ENCODE results near the gene CHD6.

The CHD6 gene

DNA sequence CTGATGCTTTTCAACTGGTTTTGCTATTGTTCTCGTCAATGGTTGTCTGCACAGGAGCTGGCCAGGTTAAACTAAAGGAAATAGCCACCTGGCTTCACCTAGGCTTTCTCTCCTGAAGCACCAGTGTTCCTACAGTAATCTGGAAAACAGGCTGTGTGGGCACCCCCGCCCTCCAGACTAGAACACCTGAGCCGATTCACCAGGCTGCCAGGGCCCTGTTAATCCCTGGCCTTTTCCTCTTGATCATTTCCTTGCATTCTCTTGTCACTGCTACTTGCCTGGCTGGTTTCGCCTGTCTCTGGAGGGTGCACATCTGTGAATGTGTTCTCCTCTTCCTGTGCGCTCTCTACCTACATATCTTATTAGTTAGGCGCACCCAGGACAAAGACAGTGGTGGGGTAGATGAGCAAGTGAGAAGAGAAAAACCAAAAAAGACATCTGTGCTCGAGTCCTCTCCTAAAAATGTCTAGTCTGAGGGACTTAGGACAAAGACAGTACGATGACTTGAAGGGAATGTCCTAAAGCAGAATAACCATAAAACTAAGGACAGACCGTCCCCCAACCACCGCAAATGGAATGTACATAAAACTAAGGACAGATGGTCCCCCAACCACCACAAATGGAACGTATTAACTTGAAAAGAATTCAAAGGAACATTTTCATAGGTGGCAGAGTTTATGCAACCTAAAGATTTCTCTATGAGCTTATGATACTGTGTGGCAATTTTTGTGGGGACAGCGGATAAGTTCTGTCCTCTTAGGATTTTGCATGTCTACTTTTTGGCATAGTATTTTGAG is 205.7 kb downstream of the CHD6 start:
- Histone ChIP-seq H3K4me2 (peak overlapping the region in 9 of 11 experiments; percentile 11 to 62 (median 52); a peak in 16 of 22 replicates), H3K27me3 (no peaks in the 10 kb centered on the region), H4K20me1 (peaks cover 12 to 44% (median 26%) of the 10 kb centered on the region in 11 experiments; a peak in 21 of 22 replicates), H3K9me3 (replicated peaks in 1 of 11) (no peaks in the 10 kb centered on the region), H3K9ac (no peak overlapping the region), H3K4me3 (no peak overlapping the region), H3K27ac (peak overlapping the region in 3 of 11 experiments; percentile 0 to 50 (median 37); a peak in 2 of 22 replicates), H3K4me1 (peaks cover 34 to 53% (median 49%) of the 10 kb centered on the region in 10 experiments), H3K36me3 (peaks cover 75 to 99% (median 85%) of the 10 kb centered on the region in 11 experiments)
- no peak for TF ChIP-seq Cebpa-rat (IDR thresholded peaks at IDR 0.05)

DNA sequence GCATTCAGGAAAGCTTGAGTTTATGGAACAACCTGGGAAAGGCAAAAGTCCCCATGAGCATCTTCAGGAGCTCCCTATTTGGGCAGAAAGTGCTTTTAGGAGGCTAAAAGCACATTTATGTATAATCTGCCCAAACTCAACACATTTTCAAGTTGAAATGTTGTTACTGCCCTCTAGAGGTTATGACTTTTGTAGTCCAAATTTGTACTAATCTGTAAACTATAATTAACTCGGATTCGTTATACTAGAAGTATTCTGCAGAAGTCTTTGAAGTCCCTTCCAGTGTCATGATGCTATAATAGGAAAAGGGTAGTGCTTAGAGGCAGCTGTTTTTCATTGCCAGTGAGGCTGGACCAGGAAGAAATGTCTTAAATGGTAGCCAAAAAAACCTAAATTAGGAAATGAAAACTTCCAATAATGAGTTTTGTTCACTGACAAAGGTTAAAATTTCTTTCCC is 206.8 kb downstream of the CHD6 start:
- Histone ChIP-seq H3K27ac (peak overlapping the region in 4 of 11 experiments; percentile 0 to 50 (median 20); a peak in 4 of 22 replicates), H3K27me3 (no peaks in the 10 kb centered on the region), H3K4me3 (no peak overlapping the region), H3K36me3 (peaks cover 75 to 99% (median 85%) of the 10 kb centered on the region in 11 experiments), H3K4me2 (peak overlapping the region in 9 of 11 experiments; percentile 11 to 62 (median 52); a peak in 16 of 22 replicates), H3K9me3 (replicated peaks in 1 of 11) (no peaks in the 10 kb centered on the region), H4K20me1 (peaks cover 14 to 55% (median 27%) of the 10 kb centered on the region in 11 experiments; a peak in 21 of 22 replicates), H3K4me1 (peaks cover 39 to 62% (median 52%) of the 10 kb centered on the region in 10 experiments), H3K9ac (no peak overlapping the region)
- TF ChIP-seq Cebpa-rat (IDR thresholded peaks at IDR 0.05), result no peak

DNA sequence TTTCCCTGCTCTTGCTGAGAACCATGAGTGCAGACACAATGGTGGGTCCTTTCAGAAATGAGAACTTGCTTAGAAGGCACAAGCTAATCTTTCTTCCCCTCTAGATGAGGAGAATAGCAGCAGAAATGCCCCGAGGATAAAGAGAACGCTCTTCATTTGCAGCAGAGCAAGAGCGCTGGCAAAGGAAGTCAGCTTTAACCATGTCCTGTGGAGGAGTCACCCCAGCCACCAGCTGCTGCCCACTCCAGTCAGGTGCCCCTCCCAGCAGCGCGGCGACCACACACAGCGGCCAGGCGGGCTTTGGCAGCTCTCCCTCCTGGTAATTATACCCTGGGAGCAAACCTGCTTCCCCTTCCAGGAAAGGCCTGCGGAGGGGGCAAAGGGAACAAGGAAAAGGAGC is 209.2 kb downstream of the CHD6 start:
- no peaks in the 10 kb centered on the region for H3K9me3 ChIP-seq (replicated peaks in 1 of 11)
- no peak for TF ChIP-seq Cebpa-rat (IDR thresholded peaks at IDR 0.05)
- H3K4me1 ChIP-seq, result peaks cover 47 to 72% (median 56%) of the 10 kb centered on the region in 10 experiments
- no peaks in the 10 kb centered on the region for H3K27me3 ChIP-seq
- peaks cover 14 to 74% (median 27%) of the 10 kb centered on the region in 11 experiments; a peak in 21 of 22 replicates for H4K20me1 ChIP-seq
- H3K4me3 ChIP-seq, result no peak overlapping the region
- peak overlapping the region; percentile 55 to 90 (median 79) for H3K4me2 ChIP-seq
- H3K9ac ChIP-seq, result peak overlapping the region in 3 of 11 experiments; percentile 13 to 41 (median 27); a peak in 6 of 22 replicates
- peak overlapping the region in 2 of 11 experiments; percentile 7 to 42; a peak in 2 of 22 replicates for H3K27ac ChIP-seq
- H3K36me3 ChIP-seq, result peaks cover 73 to 99% (median 85%) of the 10 kb centered on the region in 11 experiments

- no peak for TF ChIP-seq Cebpa-rat (IDR thresholded peaks at IDR 0.05)
- H3K4me1 ChIP-seq, result peaks cover 43 to 72% (median 52%) of the 10 kb centered on the region in 10 experiments
- no peaks in the 10 kb centered on the region for H3K27me3 ChIP-seq
- peaks cover 70 to 99% (median 82%) of the 10 kb centered on the region in 11 experiments for H3K36me3 ChIP-seq
- peak overlapping the region in 4 of 11 experiments; percentile 13 to 43 (median 34); a peak in 7 of 22 replicates for H3K9ac ChIP-seq
- H4K20me1 ChIP-seq, result peaks cover 14 to 74% (median 29%) of the 10 kb centered on the region in 11 experiments; a peak in 21 of 22 replicates
- peak overlapping the region; percentile 55 to 90 (median 79) for H3K4me2 ChIP-seq
- H3K4me3 ChIP-seq, result no peak overlapping the region
- H3K9me3 ChIP-seq (replicated peaks in 1 of 11), result no peaks in the 10 kb centered on the region
- peak overlapping the region in 2 of 11 experiments; percentile 7 to 42; a peak in 1 of 22 replicates for H3K27ac ChIP-seq
Observed at GRCh38 chr20:41408156-41408794, 209.9 kb downstream of the CHD6 start.

GRCh38 chr20:41407607-41408006 is 210.6 kb downstream of the CHD6 start:
- peaks cover 14 to 74% (median 29%) of the 10 kb centered on the region in 11 experiments; a peak in 21 of 22 replicates for H4K20me1 ChIP-seq
- H3K36me3 ChIP-seq, result peaks cover 64 to 96% (median 79%) of the 10 kb centered on the region in 11 experiments
- H3K9ac ChIP-seq, result no peak overlapping the region

DNA sequence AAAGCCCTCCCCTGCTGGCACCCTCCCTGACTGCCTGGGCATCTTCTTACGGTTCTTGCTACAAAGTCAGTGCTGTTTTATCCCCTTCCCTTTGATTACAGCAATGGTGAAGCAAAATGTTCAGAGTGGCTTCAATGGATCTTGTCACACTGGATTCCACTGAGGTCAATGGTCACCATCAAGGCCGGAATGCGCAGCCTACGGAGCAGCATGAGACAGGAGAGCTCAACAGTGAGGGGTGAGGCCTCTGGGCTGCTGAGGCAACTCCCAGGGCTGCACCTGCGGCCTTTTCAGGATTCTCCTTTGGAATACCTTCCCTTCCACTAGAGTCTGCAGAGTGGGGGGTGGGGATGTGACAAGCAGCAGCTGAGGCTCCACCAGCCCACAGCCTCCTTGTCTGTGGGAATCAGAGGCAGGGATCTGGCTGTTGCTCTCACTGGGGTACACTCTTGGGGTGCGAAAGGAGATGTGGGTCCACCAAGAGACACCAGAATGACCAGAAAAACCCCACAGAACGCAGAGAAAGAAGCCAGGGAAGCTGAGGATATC is 211.2 kb downstream of the CHD6 start:
- H3K27me3 ChIP-seq, result no peaks in the 10 kb centered on the region
- peaks cover 58 to 94% (median 74%) of the 10 kb centered on the region in 11 experiments for H3K36me3 ChIP-seq
- H3K9ac ChIP-seq, result no peak overlapping the region
- peak overlapping the region in 2 of 11 experiments; percentile 51 to 77; a peak in 2 of 22 replicates for H3K4me2 ChIP-seq
- H3K4me1 ChIP-seq, result peaks cover 33 to 63% (median 46%) of the 10 kb centered on the region in 10 experiments
- no peak for TF ChIP-seq Cebpa-rat (IDR thresholded peaks at IDR 0.05)
- no peaks in the 10 kb centered on the region for H3K9me3 ChIP-seq (replicated peaks in 1 of 11)
- H4K20me1 ChIP-seq, result peaks cover 14 to 69% (median 29%) of the 10 kb centered on the region in 11 experiments; a peak in 21 of 22 replicates
- H3K27ac ChIP-seq, result no peak overlapping the region
- H3K4me3 ChIP-seq, result no peak overlapping the region

More at GRCh38 chr20:41407607-41408006, 210.6 kb downstream of the CHD6 start:
- TF ChIP-seq Cebpa-rat (IDR thresholded peaks at IDR 0.05), result no peak
- H3K4me2 ChIP-seq, result peak overlapping the region in 9 of 11 experiments; percentile 51 to 90 (median 78); a peak in 16 of 22 replicates
- no peak overlapping the region for H3K4me3 ChIP-seq
- H3K9me3 ChIP-seq (replicated peaks in 1 of 11), result no peaks in the 10 kb centered on the region
- H3K4me1 ChIP-seq, result peaks cover 39 to 69% (median 50%) of the 10 kb centered on the region in 10 experiments
- no peak overlapping the region for H3K27ac ChIP-seq
- H3K27me3 ChIP-seq, result no peaks in the 10 kb centered on the region

DNA sequence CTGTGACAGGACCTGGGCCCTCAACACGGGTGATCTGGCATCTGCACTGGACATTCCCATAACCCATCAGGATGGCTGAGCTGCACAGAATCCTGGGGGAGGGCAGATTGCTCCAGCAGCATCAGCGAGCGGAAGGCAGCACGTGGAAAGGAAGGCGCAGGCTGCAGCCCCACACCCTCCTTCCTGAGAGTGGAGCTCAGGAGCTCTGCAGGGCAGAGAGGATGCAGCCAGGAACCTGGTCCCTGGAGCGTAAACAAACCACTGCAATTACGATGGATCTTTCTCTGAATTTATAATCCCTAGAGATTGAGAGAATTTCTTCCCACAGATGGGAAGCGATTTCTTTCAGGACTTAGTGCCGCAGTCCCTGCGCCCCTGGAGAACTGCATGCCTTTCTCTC is 211.8 kb downstream of the CHD6 start:
- Histone ChIP-seq H3K4me1 (peaks cover 27 to 57% (median 41%) of the 10 kb centered on the region in 10 experiments), H3K27ac (no peak overlapping the region), H3K9ac (no peak overlapping the region), H3K36me3 (peaks cover 59 to 93% (median 73%) of the 10 kb centered on the region in 11 experiments), H3K27me3 (no peaks in the 10 kb centered on the region), H3K4me2 (no peak overlapping the region), H3K4me3 (no peak overlapping the region), H4K20me1 (peaks cover 14 to 68% (median 29%) of the 10 kb centered on the region in 11 experiments; a peak in 21 of 22 replicates), H3K9me3 (replicated peaks in 1 of 11) (no peaks in the 10 kb centered on the region)
- no peak for TF ChIP-seq Cebpa-rat (IDR thresholded peaks at IDR 0.05)

DNA sequence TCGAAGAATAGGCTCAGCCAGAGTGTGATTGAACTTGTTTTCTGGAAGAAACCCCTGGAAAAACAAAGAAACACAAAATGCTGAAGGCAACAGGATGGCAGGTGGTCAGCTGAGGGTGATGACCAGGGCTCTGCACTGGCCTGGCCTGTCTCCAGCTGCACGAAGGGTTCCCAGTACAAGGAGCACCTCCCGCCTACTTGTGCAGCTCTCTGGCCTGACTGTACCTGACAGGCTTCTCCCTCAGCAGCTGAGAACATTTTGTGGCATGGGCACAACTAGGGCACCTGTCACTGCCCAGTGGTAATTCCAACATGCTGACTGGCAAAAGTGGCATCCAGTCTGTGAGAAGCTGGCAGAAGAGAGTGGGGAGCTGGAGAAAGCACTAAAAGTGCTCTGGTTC is 212.7 kb downstream of the CHD6 start:
- peaks cover 14 to 58% (median 28%) of the 10 kb centered on the region in 11 experiments; a peak in 21 of 22 replicates for H4K20me1 ChIP-seq
- no peak overlapping the region for H3K4me3 ChIP-seq
- no peak overlapping the region for H3K4me2 ChIP-seq
- H3K27ac ChIP-seq, result no peak overlapping the region
- TF ChIP-seq Cebpa-rat (IDR thresholded peaks at IDR 0.05), result no peak
- H3K9me3 ChIP-seq (replicated peaks in 1 of 11), result no peaks in the 10 kb centered on the region
- H3K9ac ChIP-seq, result no peak overlapping the region
- peaks cover 22 to 50% (median 41%) of the 10 kb centered on the region in 10 experiments for H3K4me1 ChIP-seq
- no peaks in the 10 kb centered on the region for H3K27me3 ChIP-seq
- peaks cover 51 to 86% (median 68%) of the 10 kb centered on the region in 11 experiments for H3K36me3 ChIP-seq
